Astrocyte (in vitro differentiated cells and primary cell): Measurements from ENCODE around the gene GSE1. TPM values are rescaled to one million over a fixed set of nuclear protein-coding genes. Genes with fewer than 3 reads are reported as not detected.

Experiments used
- DNase-seq: peaks from one replicate; pipeline ENCODE4 v3.0.0-alpha.2; 2010; ENCODE audit warnings: low read depth
- FAIRE-seq: peaks from 2 replicates; lab custom pipeline; 2011; peaks lifted over from hg19 to GRCh38; lab: Jason Lieb, UNC
- H2AFZ ChIP-seq: 2 replicates; pipeline ENCODE4 v1.6.0; 2012; ENCODE audit warnings: low read depth, low read length, inconsistent platforms
- H3K27ac ChIP-seq: 2 replicates; pipeline ENCODE4 v1.5.1; 2011; ENCODE audit warnings: low read depth, low read length, inconsistent platforms
- H3K27me3 ChIP-seq: 2 replicates; pipeline ENCODE4 v1.6.0; 2011; ENCODE audit warnings: low read length, inconsistent platforms; ENCODE audit not compliant: insufficient read depth
- H3K36me3 ChIP-seq: 2 replicates; pipeline ENCODE4 v1.5.1; 2011; ENCODE audit warnings: low read length, inconsistent platforms; ENCODE audit not compliant: insufficient read depth
- H3K4me1 ChIP-seq: 2 replicates; pipeline ENCODE4 v1.5.1; 2011; ENCODE audit warnings: low read length, inconsistent platforms; ENCODE audit not compliant: insufficient read depth
- H3K4me2 ChIP-seq: 2 replicates; pipeline ENCODE4 v1.6.0; 2012; ENCODE audit warnings: low read length, inconsistent platforms
- H3K4me3 ChIP-seq: 2 replicates; pipeline ENCODE4 v1.5.1; 2011; ENCODE audit warnings: low read depth, mild to moderate bottlenecking, low read length, inconsistent platforms; ENCODE audit not compliant: insufficient read depth
- H3K79me2 ChIP-seq: 2 replicates; pipeline ENCODE4 v1.6.0; 2012; ENCODE audit warnings: mild to moderate bottlenecking, low read length, inconsistent platforms; ENCODE audit not compliant: insufficient read depth
- H3K9ac ChIP-seq: 2 replicates; pipeline ENCODE4 v1.6.0; 2012; ENCODE audit warnings: mild to moderate bottlenecking, low read length, inconsistent platforms
- H3K9me3 ChIP-seq: 2 replicates; pipeline ENCODE4 v1.5.1; 2012; ENCODE audit warnings: low read depth, mild to moderate bottlenecking, low read length, inconsistent platforms; ENCODE audit not compliant: insufficient read depth
- H4K20me1 ChIP-seq: 2 replicates; pipeline ENCODE4 v1.6.0; 2012; ENCODE audit warnings: low read length, inconsistent platforms; ENCODE audit not compliant: insufficient read depth
- H3K27ac Mint-ChIP-seq: one replicate; pipeline ENCODE4 v1.8.0; 2021; ENCODE audit warnings: mild to moderate bottlenecking, mixed read lengths; ENCODE audit not compliant: unreplicated experiment
- H3K27me3 Mint-ChIP-seq: one replicate; pipeline ENCODE4 v1.8.0; 2021; ENCODE audit warnings: low read depth, mixed read lengths; ENCODE audit not compliant: unreplicated experiment
- H3K36me3 Mint-ChIP-seq: one replicate; pipeline ENCODE4 v1.8.0; 2021; ENCODE audit warnings: low read depth, mixed read lengths; ENCODE audit not compliant: unreplicated experiment
- H3K4me1 Mint-ChIP-seq: one replicate; pipeline ENCODE4 v1.8.0; 2021; ENCODE audit warnings: low read depth, mixed read lengths; ENCODE audit not compliant: unreplicated experiment
- H3K4me3 Mint-ChIP-seq: one replicate; pipeline ENCODE4 v1.8.0; 2021; ENCODE audit warnings: mild to moderate bottlenecking, moderate library complexity, mixed read lengths; ENCODE audit not compliant: unreplicated experiment
- H3K9me3 Mint-ChIP-seq: one replicate; pipeline ENCODE4 v1.8.0; 2021; ENCODE audit warnings: mild to moderate bottlenecking, mixed read lengths; ENCODE audit not compliant: unreplicated experiment
- EZH2 ChIP-seq: IDR thresholded peaks from 2 replicates; pipeline ENCODE4 v1.6.1; 2012; ENCODE audit warnings: mild to moderate bottlenecking, low read length, inconsistent platforms; ENCODE audit not compliant: insufficient read depth
- total RNA-seq: library from RNA; stranded (reverse); gene quantifications from 2 replicates; pipeline ENCODE4 v1.2.1, GENCODE V29; 2021
- TF ChIP-seq, protein P1 (sequence below): IDR thresholded peaks from 2 replicates; pipeline ENCODE4 v1.5.1; 2011; ENCODE audit warnings: low read depth, mild to moderate bottlenecking, inconsistent platforms, low read length, moderate library complexity; ENCODE audit not compliant: insufficient read depth

GSE1 gene
- total RNA-seq, 1 donor from 2014 or later, result 35.0 TPM

GRCh38 chr16:85635545-85636140 is 22.5 kb downstream of the GSE1 start:
- no peaks in the 10 kb centered on the region for H3K36me3 ChIP-seq
- H3K79me2 ChIP-seq, result peaks cover 13% of the 10 kb centered on the region
- H3K4me2 ChIP-seq, result no peak overlapping the region
- Mint-ChIP-seq H3K27me3 (no peaks in the 10 kb centered on the region), H3K36me3 (no peaks in the 10 kb centered on the region), H3K27ac (no peak overlapping the region), H3K9me3 (no peaks in the 10 kb centered on the region), H3K4me1 (no peaks in the 10 kb centered on the region), H3K4me3 (no peak overlapping the region)
- H3K27me3 ChIP-seq, result no peaks in the 10 kb centered on the region
- DNase-seq (no peak), FAIRE-seq (no peak)
- no peak overlapping the region for H2AFZ ChIP-seq
- H3K9ac ChIP-seq, result no peak overlapping the region
- peaks cover 98% of the 10 kb centered on the region for H4K20me1 ChIP-seq
- H3K4me1 ChIP-seq, result no peaks in the 10 kb centered on the region
- H3K9me3 ChIP-seq, result no peaks in the 10 kb centered on the region
- TF ChIP-seq, protein P1, sequence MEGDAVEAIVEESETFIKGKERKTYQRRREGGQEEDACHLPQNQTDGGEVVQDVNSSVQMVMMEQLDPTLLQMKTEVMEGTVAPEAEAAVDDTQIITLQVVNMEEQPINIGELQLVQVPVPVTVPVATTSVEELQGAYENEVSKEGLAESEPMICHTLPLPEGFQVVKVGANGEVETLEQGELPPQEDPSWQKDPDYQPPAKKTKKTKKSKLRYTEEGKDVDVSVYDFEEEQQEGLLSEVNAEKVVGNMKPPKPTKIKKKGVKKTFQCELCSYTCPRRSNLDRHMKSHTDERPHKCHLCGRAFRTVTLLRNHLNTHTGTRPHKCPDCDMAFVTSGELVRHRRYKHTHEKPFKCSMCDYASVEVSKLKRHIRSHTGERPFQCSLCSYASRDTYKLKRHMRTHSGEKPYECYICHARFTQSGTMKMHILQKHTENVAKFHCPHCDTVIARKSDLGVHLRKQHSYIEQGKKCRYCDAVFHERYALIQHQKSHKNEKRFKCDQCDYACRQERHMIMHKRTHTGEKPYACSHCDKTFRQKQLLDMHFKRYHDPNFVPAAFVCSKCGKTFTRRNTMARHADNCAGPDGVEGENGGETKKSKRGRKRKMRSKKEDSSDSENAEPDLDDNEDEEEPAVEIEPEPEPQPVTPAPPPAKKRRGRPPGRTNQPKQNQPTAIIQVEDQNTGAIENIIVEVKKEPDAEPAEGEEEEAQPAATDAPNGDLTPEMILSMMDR, result no peak
- TF ChIP-seq EZH2, result no peak
- H3K27ac ChIP-seq, result no peak overlapping the region
- no peak overlapping the region for H3K4me3 ChIP-seq

GRCh38 chr16:85636234-85636812 is 23.2 kb downstream of the GSE1 start:
- Histone ChIP-seq H3K36me3 (no peaks in the 10 kb centered on the region), H3K9ac (no peak overlapping the region), H3K4me2 (no peak overlapping the region), H3K79me2 (peaks cover 6% of the 10 kb centered on the region), H4K20me1 (peaks cover 98% of the 10 kb centered on the region), H3K4me3 (no peak overlapping the region), H3K9me3 (no peaks in the 10 kb centered on the region), H3K27ac (no peak overlapping the region), H3K4me1 (no peaks in the 10 kb centered on the region), H2AFZ (no peak overlapping the region), H3K27me3 (no peaks in the 10 kb centered on the region)
- no peak for TF ChIP-seq EZH2
- TF ChIP-seq, protein P1, result no peak
- no peaks in the 10 kb centered on the region for H3K4me1 Mint-ChIP-seq
- no peak overlapping the region for H3K27ac Mint-ChIP-seq
- no peaks in the 10 kb centered on the region for H3K36me3 Mint-ChIP-seq
- no peak for FAIRE-seq
- no peak for DNase-seq
- no peak overlapping the region for H3K4me3 Mint-ChIP-seq
- H3K9me3 Mint-ChIP-seq, result no peaks in the 10 kb centered on the region
- H3K27me3 Mint-ChIP-seq, result no peaks in the 10 kb centered on the region

GRCh38 chr16:85637061-85637807 is 24.1 kb downstream of the GSE1 start:
- no peaks in the 10 kb centered on the region for H3K36me3 Mint-ChIP-seq
- Histone ChIP-seq H3K79me2 (no peaks in the 10 kb centered on the region), H3K9me3 (no peaks in the 10 kb centered on the region), H3K4me1 (no peaks in the 10 kb centered on the region), H3K4me2 (no peak overlapping the region), H3K27me3 (no peaks in the 10 kb centered on the region), H3K9ac (no peak overlapping the region), H3K36me3 (no peaks in the 10 kb centered on the region), H4K20me1 (peaks cover 97% of the 10 kb centered on the region), H3K4me3 (no peak overlapping the region), H3K27ac (no peak overlapping the region), H2AFZ (no peak overlapping the region)
- no peak for TF ChIP-seq EZH2
- TF ChIP-seq, protein P1, result no peak
- no peaks in the 10 kb centered on the region for H3K9me3 Mint-ChIP-seq
- no peak overlapping the region for H3K4me3 Mint-ChIP-seq
- no peak overlapping the region for H3K27ac Mint-ChIP-seq
- DNase-seq, result no peak
- no peaks in the 10 kb centered on the region for H3K4me1 Mint-ChIP-seq
- FAIRE-seq, result no peak
- no peaks in the 10 kb centered on the region for H3K27me3 Mint-ChIP-seq
